ENCODE data around the gene PSG3.
"Not testable (repeated sequence)": the region's sequence is repeated elsewhere in the genome, so short reads cannot be mapped to it uniquely, and the experiment has no call there.

The PSG3 gene

DNA sequence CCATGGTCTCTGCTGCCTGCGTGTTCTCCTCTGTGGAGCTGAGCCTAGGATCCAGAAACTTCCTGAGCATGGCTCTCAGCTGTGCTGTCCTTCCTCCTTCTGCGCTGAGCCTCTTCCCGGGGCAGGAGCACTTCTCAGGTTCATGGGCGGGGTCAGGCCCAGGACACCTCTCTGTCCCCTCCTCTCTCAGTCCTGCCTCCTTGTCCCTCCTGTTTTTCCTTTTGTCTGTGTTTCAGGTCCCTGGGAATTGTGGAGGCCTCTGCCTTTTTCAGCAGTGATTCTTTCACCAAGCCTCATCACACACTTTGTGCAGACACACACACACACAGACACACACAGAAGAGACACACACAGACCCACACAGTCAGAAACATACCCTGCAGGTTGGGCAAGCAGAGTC is at the start of gene PSG3:
Gene PSG3 (minus strand): TSS at position 101 of the 400 bp plus-strand sequence. CDS start 97 bp downstream, at position 4.
- not testable (repeated sequence) for DNase-seq (ENCODE audit: low spot score)

- not testable (repeated sequence) for DNase-seq (ENCODE audit: low spot score)
Measured at GRCh38 chr19:42788766-42789165, 48.5 kb upstream of the PSG3 start.

DNA sequence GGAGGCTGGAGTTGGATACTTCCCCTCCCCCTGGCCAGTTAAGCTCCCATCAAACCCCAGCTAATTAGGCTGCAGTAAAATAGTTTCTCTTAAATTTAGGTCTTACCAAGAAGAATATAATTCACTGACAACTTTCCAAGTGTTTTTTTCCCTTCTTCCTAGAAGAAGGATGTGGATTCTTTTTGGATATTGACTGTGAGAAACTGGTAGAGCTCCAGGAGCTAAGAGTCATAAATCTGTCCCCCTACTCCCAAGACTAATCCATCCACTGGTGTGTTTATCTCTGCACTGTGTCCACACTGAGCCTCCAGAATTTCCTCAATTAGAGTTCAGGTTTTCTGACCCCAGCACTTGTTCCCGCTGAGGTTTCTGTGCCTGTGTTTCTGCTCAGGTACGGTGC is 47.5 kb upstream of the PSG3 start:
- DNase-seq (ENCODE audit: low spot score): not testable (repeated sequence)

GRCh38 chr19:42776750-42777612 is 36.7 kb upstream of the PSG3 start:
- DNase-seq (ENCODE audit: low spot score): peak; percentile 13

- DNase-seq (ENCODE audit: low spot score): not testable (repeated sequence)
Measured at GRCh38 chr19:42774510-42775158, 34.4 kb upstream of the PSG3 start.

- not testable (repeated sequence) for DNase-seq (ENCODE audit: low spot score)
Measured at GRCh38 chr19:42767319-42767718, 27.0 kb upstream of the PSG3 start.

- not testable (repeated sequence) for DNase-seq (ENCODE audit: low spot score)
Measured at GRCh38 chr19:42766871-42767270, 26.6 kb upstream of the PSG3 start.

- no peak for DNase-seq (ENCODE audit: low spot score)
Measured at GRCh38 chr19:42764836-42765235, 24.6 kb upstream of the PSG3 start.

- no peak for DNase-seq (ENCODE audit: low spot score)
Measured at GRCh38 chr19:42762789-42763188, 22.5 kb upstream of the PSG3 start.

DNA sequence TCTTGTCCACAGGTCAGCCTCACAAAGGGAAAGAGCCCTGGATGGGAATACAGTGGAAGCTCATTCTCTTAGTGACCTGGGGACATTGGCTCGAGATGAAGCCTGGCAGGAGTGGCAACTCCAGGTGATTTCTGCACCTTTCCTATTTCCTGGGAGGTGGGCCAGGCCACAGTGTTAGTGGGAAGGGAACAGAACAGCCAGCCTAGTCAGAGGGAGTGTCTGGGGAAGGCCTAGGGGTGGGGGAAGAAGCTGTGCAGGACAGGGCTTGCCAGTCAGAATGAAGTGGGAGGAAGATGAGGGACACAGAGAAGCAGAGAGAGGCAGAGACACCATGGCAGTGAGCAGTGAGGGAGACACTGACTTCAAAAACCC is 21.6 kb upstream of the PSG3 start:
- DNase-seq (ENCODE audit: low spot score): not testable (repeated sequence)

DNA sequence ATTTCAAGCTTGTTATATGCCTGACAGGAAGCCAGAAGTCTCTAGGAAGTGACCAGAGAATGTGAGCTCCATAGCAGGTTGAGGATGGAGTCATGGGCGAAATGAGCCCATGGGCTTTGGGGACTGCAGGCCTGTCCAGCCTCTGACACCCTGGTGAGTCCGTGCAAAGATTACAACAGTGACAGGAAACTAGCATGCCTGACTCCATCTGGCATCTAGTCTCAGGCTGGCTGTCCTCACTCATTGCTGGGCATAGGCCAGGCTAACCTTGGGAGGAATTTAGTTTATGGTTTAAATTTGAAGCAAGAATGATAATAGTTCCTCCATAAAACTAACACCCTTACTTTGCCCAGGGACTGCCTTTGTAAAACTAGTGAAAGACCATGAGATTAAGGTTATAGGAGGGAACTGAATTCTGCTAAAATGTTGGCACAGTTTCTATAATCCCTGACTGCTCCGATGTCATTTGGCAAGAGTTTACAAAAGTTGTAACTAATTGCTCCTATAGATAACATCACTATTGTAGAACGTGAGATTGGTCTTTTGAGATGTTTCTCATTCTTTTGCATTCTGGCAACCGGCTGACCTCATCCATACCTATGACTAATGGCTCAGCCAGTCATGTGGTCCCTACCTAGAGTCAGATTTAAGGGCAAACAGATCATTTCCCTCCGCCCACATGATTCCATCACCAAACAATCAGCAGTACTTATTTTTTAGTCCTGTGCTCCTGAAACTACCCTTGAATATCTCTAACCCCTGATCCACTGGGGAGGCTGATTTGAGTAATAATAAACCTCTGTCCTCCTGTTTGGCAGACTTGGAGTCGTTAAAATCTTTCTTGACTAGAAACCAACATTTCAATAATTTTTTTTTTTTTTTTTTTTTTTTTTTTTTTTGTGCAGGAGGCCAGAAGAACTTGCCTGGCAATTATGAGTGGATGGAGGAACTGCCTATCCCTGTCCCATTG is 21.0 kb upstream of the PSG3 start:
- peak; percentile 66 for DNase-seq (ENCODE audit: low spot score)

DNA sequence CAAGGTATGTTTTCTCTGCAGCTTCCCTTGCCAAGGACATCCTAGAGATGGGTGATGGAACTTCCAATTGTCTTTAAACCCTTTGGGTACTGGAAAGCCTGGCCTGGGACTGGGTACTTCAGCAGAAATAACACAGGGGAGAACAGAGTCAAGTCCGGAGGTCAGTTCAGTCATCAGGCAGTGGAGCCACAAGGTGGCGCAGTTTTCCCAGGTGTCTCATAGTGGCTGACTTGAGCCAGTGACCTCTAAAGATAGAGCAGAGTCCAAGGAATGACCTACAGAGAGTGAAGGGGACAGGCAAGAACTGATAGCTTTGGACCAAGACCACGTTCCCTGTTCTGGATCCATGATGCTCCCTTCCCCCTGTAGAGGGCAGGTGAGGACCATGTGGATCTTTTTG is 18.4 kb upstream of the PSG3 start:
- not testable (repeated sequence) for DNase-seq (ENCODE audit: low spot score)

DNA sequence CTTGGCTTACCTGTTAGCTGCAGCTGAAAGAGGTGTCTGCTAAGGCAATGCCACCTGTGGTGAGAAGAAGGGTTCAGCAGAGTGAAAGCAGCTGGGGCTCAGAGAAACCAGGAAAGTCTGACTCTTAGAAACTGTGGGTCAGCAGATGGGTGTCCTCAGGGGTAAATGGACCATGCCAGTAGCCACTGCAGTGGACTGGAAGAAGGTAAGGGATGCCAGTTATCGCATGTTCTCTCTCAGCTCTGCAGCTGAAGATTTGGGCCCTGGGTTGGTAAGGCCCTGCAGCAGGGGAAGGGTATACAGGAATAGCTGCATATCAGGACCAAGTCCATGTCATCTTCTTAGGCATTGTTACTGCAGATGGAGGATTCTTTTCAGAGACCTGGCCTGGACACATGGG is 12.0 kb upstream of the PSG3 start:
- DNase-seq (ENCODE audit: low spot score): not testable (repeated sequence)

DNA sequence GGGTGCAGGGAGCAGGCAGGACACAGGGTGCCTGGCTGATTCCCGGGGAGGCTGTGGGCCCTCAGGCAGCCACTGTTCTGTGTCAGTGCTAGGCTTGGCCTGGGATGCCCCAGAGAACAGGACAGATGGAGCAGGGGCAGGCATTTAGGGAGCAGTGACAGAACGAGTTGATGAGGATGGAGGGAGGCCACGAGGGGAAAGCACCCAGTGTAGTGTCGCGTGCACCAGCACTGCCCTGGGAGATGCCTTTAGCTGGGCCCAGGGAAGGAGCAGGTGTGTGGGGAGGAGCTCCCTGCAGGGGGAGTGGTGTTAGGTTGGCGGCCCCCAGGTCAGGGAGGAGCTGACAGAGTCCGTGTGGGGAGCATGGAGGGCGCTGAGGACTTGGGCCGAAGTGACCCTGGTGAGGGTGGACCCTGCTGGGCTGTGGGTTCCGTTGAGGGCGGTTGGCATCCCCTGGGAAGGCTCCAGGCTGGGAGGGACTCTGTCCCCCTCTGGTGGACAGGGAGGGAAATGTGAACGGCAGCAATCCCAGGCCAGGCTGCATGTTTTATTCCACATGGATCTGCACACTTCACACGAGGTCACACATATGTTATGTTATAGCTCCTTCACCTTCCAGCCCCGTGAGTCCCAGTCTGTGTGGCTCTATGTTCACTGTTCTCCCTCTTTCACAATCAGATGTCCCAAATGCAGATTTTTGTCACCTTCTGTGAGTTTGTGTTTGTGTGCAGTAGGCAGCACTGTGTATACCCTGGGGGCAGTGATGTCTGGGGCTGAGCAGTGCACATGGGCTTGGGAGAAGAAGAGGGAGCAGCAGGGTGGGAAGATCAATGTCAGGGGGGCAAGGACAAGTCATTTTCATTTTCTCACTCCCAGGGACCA is 1.7 kb upstream of the PSG3 start:
- not testable (repeated sequence) for DNase-seq (ENCODE audit: low spot score)

DNA sequence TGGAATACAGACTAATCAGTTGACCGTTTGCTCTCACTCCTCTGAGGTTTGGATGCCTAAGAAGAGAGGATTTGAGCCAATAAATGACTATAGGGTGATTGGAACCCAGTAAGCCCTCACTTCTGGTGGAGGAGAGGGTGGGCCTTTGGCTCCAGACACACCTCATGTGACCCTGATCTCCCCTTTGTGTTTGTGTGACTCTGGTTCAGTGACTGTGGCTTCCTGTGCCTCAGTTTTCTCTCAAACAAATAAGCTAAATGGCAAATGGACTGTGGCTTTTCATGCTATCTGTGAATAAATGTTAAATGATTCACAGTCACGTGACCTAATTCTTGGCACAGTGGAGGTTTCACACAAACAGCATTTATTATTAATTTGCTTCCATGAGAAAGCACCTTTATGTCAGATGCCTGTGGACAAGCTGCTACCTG is 2.7 kb downstream of the PSG3 start:
- DNase-seq (ENCODE audit: low spot score): peak; percentile 4

GRCh38 chr19:42728341-42728740 is 11.9 kb downstream of the PSG3 start:
- not testable (repeated sequence) for DNase-seq (ENCODE audit: low spot score)

GRCh38 chr19:42714000-42714399 is 26.3 kb downstream of the PSG3 start:
- not testable (repeated sequence) for DNase-seq (ENCODE audit: low spot score)

DNA sequence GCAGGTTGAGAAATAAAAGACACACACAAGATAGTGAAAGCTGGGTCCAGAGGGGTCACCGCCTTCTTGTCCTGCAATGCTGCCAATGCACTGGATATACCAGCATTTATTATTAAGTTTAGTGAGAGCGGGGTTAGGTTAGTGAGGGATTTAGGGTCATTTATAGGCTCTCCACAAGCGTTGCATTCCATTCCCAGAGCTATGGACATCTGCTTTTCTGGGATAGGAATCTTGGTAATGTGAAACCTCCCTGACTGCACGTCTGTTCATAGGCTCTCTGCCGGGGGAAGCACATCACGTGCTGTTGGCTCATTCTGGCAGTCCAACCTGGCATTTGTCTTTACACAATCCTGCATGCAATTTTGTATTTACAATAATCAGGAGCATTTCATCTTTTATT is 27.5 kb downstream of the PSG3 start:
- not testable (repeated sequence) for DNase-seq (ENCODE audit: low spot score)

DNA sequence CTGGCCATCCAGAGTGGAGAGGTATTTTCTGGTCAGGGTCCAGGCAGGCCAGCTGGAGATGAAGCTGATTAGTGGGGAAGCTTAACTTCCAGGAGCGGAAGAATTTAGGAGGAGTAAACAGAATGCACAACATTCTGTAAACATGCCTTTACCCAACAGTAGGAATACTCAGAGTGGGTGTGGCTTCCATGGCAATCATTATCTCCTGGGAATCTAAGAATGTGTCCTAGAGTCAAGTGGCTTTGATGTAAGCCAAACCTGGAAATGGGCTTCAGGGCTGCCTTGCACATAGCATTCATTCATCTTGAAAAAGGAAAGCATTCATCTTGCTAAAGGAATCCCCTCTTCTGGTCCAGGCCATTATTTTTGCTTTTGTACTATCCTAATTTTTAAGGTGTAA is 29.3 kb downstream of the PSG3 start:
- DNase-seq (ENCODE audit: low spot score): not testable (repeated sequence)

DNA sequence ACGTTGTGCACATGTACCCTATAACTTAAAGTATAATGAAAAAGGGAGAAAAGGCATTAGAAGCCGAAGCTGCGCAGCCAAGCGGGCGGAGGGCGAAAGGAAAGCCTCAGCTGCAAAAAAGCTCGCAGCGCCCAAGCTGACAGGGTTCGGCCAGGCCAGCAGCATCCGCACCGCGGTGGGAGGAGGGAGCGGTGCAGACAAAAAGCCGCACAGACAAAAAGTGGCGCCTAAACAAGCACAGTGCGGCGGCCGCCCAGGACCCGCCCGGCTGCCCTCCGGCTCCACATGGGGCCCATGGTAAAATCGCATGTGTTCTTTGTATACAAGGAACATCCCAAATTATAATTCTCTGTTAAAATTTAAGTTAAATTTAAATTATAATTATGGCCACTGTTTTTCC is 42.4 kb downstream of the PSG3 start:
- DNase-seq (ENCODE audit: low spot score): peak; percentile 22
